Osteocyte (in vitro differentiated cells): Measurements from ENCODE around the gene CLIC3. TPM values are rescaled to one million over a fixed set of nuclear protein-coding genes. Genes with fewer than 3 reads are reported as not detected.

Experiments
- DNase-seq: peaks from one replicate; pipeline ENCODE4 v3.0.0; 2021; ENCODE audit warnings: mixed read lengths; ENCODE audit not compliant: unreplicated experiment; ENCODE audit errors: extremely low spot score
- H3K27ac Mint-ChIP-seq: one replicate; pipeline ENCODE4 v1.8.0; 2021; ENCODE audit warnings: mild to moderate bottlenecking, mixed read lengths; ENCODE audit not compliant: unreplicated experiment
- H3K27me3 Mint-ChIP-seq: one replicate; pipeline ENCODE4 v1.8.0; 2021; ENCODE audit warnings: mixed read lengths; ENCODE audit not compliant: unreplicated experiment
- H3K36me3 Mint-ChIP-seq: one replicate; pipeline ENCODE4 v1.8.0; 2021; ENCODE audit warnings: mixed read lengths; ENCODE audit not compliant: unreplicated experiment
- H3K4me1 Mint-ChIP-seq: one replicate; pipeline ENCODE4 v1.8.0; 2021; ENCODE audit warnings: mixed read lengths; ENCODE audit not compliant: unreplicated experiment
- H3K4me3 Mint-ChIP-seq: one replicate; pipeline ENCODE4 v1.8.0; 2021; ENCODE audit warnings: mild to moderate bottlenecking, moderate library complexity, mixed read lengths; ENCODE audit not compliant: unreplicated experiment
- H3K9me3 Mint-ChIP-seq: one replicate; pipeline ENCODE4 v1.8.0; 2021; ENCODE audit warnings: mixed read lengths; ENCODE audit not compliant: unreplicated experiment
- CTCF ChIP-seq: fragments of 200-600 bp; sonication (generic); IDR thresholded peaks from 2 replicates; pipeline ENCODE4 v1.5.0; 2021; ENCODE audit warnings: antibody characterized with exemption, mild to moderate bottlenecking, moderate library complexity
- long read RNA-seq: library from polyadenylated mRNA; unstranded; transcript quantifications from one replicate; pipeline ENCODE4 v2.0.0, GENCODE V29; 2021
- total RNA-seq: library from RNA; stranded (reverse); gene quantifications from 2 replicates; pipeline ENCODE4 v1.2.1, GENCODE V29; 2021

Gene CLIC3
- total RNA-seq = 0.52 TPM in 1 of 2 replicates, not detected in the other
- long read RNA-seq = 0 reads

GRCh38 chr9:136996361-136997292 is at the start of gene CLIC3:
Gene CLIC3, minus strand, starts transcription at chr9:136996568. Its CDS starts 25 bp downstream, at chr9:136996543.
- Mint-ChIP-seq H3K4me3 (no peak within 1 kb of the TSS), H3K27ac (no peak within 1 kb of the TSS), H3K36me3 (no peaks in the 10 kb centered on the region), H3K27me3 (no peaks in the 10 kb centered on the region), H3K4me1 (peaks cover 45% of the 10 kb centered on the region), H3K9me3 (no peaks in the 10 kb centered on the region)
- no peak for DNase-seq
- TF ChIP-seq CTCF = no peak

GRCh38 chr9:137045294-137046087 is 49.1 kb upstream of the CLIC3 start:
- Mint-ChIP-seq H3K4me1 (peaks cover 10% of the 10 kb centered on the region), H3K36me3 (no peaks in the 10 kb centered on the region), H3K9me3 (no peaks in the 10 kb centered on the region), H3K27ac (no peak overlapping the region), H3K4me3 (peak overlapping the region; percentile 72), H3K27me3 (peaks cover 13% of the 10 kb centered on the region)
- no peak for TF ChIP-seq CTCF
- DNase-seq = no peak

- Mint-ChIP-seq H3K9me3 (no peaks in the 10 kb centered on the region), H3K36me3 (no peaks in the 10 kb centered on the region), H3K4me3 (peak overlapping the region; percentile 63), H3K27ac (no peak overlapping the region), H3K27me3 (peaks cover 9% of the 10 kb centered on the region), H3K4me1 (peaks cover 10% of the 10 kb centered on the region)
- no peak for DNase-seq
- no peak for TF ChIP-seq CTCF
These were observed 48.3 kb upstream of the CLIC3 start for GRCh38 chr9:137044502-137045177.

- peaks cover 6% of the 10 kb centered on the region for H3K27me3 Mint-ChIP-seq
- H3K4me3 Mint-ChIP-seq = no peak overlapping the region
- H3K4me1 Mint-ChIP-seq = peaks cover 9% of the 10 kb centered on the region
- DNase-seq = no peak
- no peak overlapping the region for H3K27ac Mint-ChIP-seq
- no peak for TF ChIP-seq CTCF
- H3K9me3 Mint-ChIP-seq = no peaks in the 10 kb centered on the region
- no peaks in the 10 kb centered on the region for H3K36me3 Mint-ChIP-seq
These were observed 47.7 kb upstream of the CLIC3 start for GRCh38 chr9:137044037-137044436.
